Measurements from ENCODE around the gene CCDC182. TPM values are rescaled to one million over a fixed set of nuclear protein-coding genes. Genes with fewer than 3 reads are reported as not detected.

CCDC182 gene
- total RNA-seq, 1 donor from 2014 or later: not detected

- DNase-seq: no peak
These were observed 11.9 kb upstream of the CCDC182 start for GRCh38 chr17:57756951-57757350.

- DNase-seq: no peak
These were observed 10.5 kb upstream of the CCDC182 start for GRCh38 chr17:57755480-57756070.

GRCh38 chr17:57752031-57752905 is 7.2 kb upstream of the CCDC182 start:
- no peak for DNase-seq

GRCh38 chr17:57751348-57751971 is 6.4 kb upstream of the CCDC182 start:
- no peak for DNase-seq

- no peak for DNase-seq
These were observed 5.8 kb upstream of the CCDC182 start for GRCh38 chr17:57750895-57751294.

GRCh38 chr17:57750109-57750871 is 5.2 kb upstream of the CCDC182 start:
- no peak for DNase-seq

- DNase-seq: no peak
These were observed 4.6 kb upstream of the CCDC182 start for GRCh38 chr17:57749701-57750100.

GRCh38 chr17:57747221-57748017 is 2.3 kb upstream of the CCDC182 start:
- DNase-seq: peak; percentile 36

GRCh38 chr17:57746221-57746620 is 1.1 kb upstream of the CCDC182 start:
- no peak for DNase-seq

- no peak for DNase-seq
These were observed 616 bp downstream of the CCDC182 start for GRCh38 chr17:57744195-57745170.

- DNase-seq: no peak
These were observed 4.9 kb downstream of the CCDC182 start for GRCh38 chr17:57740235-57740528.

- no peak for DNase-seq
These were observed 5.5 kb downstream of the CCDC182 start for GRCh38 chr17:57739402-57740234.

GRCh38 chr17:57737450-57737849 is 7.6 kb downstream of the CCDC182 start:
- no peak for DNase-seq

GRCh38 chr17:57735707-57736106 is 9.4 kb downstream of the CCDC182 start:
- DNase-seq: no peak

GRCh38 chr17:57735230-57735629 is 9.9 kb downstream of the CCDC182 start:
- no peak for DNase-seq

- no peak for DNase-seq
These were observed 12.0 kb downstream of the CCDC182 start for GRCh38 chr17:57733085-57733484.

GRCh38 chr17:57732062-57732461 is 13.0 kb downstream of the CCDC182 start:
- DNase-seq: no peak

- no peak for DNase-seq
These were observed 14.9 kb downstream of the CCDC182 start for GRCh38 chr17:57730026-57730701.

GRCh38 chr17:57727630-57728175 is 17.4 kb downstream of the CCDC182 start:
- no peak for DNase-seq
